Activated naive CD4-positive, alpha-beta T cell treated with anti-CD3 and anti-CD28 coated beads, Interleukin-2, amount 10 ng/mL, durations not matched to agents 7 days and 5 days (primary cell): ENCODE results near the gene SGCD.
"Not testable (repeated sequence)": the region's sequence is repeated elsewhere in the genome, so short reads cannot be mapped to it uniquely, and the experiment has no call there.

Experiments
- CTCF ChIA-PET: fragments of 350-600 bp; sonication (Branson Sonifier 250); formaldehyde crosslinking; loops from one replicate; lab custom pipeline; 2021; ENCODE audit warnings: antibody characterized with exemption; lab: Charles Lee
- DNase-seq: peaks from one replicate; pipeline ENCODE4 v3.0.0-alpha.2; 2020
- H3K27ac Mint-ChIP-seq: one replicate; pipeline ENCODE4 v1.8.0; 2021; ENCODE audit warnings: mild to moderate bottlenecking, moderate library complexity, mixed read lengths
- H3K27me3 Mint-ChIP-seq: one replicate; pipeline ENCODE4 v1.8.0; 2021; ENCODE audit warnings: mild to moderate bottlenecking, mixed read lengths
- H3K36me3 Mint-ChIP-seq: one replicate; pipeline ENCODE4 v1.8.0; 2021; ENCODE audit warnings: mixed read lengths
- H3K4me1 Mint-ChIP-seq: one replicate; pipeline ENCODE4 v1.8.0; 2021; ENCODE audit warnings: mixed read lengths
- H3K4me3 Mint-ChIP-seq: one replicate; pipeline ENCODE4 v1.8.0; 2021; ENCODE audit warnings: mild to moderate bottlenecking, moderate library complexity, mixed read lengths
- H3K9me3 Mint-ChIP-seq: one replicate; pipeline ENCODE4 v1.8.0; 2021; ENCODE audit warnings: mixed read lengths

SGCD gene

DNA sequence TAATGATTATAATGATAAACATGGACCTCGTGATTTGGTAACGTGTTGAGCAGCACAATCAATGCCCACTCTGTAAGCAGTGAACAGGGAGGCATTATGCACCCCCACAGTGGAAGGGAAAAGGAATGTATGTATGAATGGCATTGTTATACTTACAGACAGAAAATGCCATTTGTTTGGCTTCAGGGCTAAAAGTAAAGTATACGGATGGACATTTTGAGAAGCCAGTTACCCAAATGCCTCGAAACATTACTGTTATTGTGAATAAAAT is 262.9 kb downstream of the SGCD start:
- H3K27me3 Mint-ChIP-seq, result peaks cover 15% of the 10 kb centered on the region

DNA sequence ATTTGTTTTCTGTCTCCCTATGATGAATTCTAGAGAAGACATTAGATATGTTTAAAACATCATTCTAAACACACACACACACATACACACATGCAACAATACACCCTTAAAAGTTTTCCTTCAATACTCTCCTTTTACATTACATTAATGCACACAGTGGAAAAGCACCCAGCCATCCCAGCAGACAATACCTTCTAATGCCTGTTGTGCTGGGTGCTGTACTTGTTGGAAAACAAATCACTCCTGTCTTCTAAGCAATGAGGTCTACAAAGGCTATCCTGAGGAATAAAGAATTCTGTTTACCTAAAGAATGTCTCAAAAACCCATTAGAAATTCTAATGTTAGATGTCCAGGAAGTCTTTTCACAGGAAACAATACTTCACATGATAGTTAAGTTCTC is 264.0 kb downstream of the SGCD start:
- no peak overlapping the region for H3K27ac Mint-ChIP-seq
- no peaks in the 10 kb centered on the region for H3K36me3 Mint-ChIP-seq
- H3K27me3 Mint-ChIP-seq, result peaks cover 15% of the 10 kb centered on the region
- CTCF ChIA-PET, result no interaction called here
- no peak overlapping the region for H3K4me3 Mint-ChIP-seq
- H3K4me1 Mint-ChIP-seq, result no peaks in the 10 kb centered on the region
- H3K9me3 Mint-ChIP-seq, result no peaks in the 10 kb centered on the region
- no peak for DNase-seq

More for the DNA sequence above, 262.9 kb downstream of the SGCD start:
- CTCF ChIA-PET, result no interaction called here
- Mint-ChIP-seq H3K4me1 (no peaks in the 10 kb centered on the region), H3K9me3 (no peaks in the 10 kb centered on the region), H3K36me3 (no peaks in the 10 kb centered on the region), H3K4me3 (no peak overlapping the region), H3K27ac (no peak overlapping the region)
- no peak for DNase-seq

DNA sequence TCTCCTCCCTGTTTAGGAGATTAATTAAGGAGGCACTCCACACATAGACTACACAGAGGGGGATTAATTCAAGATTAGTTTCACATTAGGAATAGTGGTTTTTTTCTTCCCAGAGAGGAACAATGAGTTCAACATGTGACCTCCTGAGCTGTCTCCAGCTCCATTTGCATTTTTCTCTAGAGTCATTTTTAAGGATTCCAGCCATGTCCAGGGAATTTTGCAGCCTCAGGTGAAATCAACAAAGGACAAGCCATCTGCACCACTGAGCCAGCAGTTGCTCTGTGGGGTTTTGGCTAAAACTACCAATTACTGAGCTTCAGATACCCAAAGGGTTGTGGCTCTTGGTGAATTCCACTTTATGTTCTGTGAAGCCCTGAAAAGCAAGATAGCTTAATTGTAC is 264.7 kb downstream of the SGCD start:
- peaks cover 15% of the 10 kb centered on the region for H3K27me3 Mint-ChIP-seq
- no peak overlapping the region for H3K27ac Mint-ChIP-seq
- H3K36me3 Mint-ChIP-seq, result no peaks in the 10 kb centered on the region
- no peak overlapping the region for H3K4me3 Mint-ChIP-seq
- H3K9me3 Mint-ChIP-seq, result no peaks in the 10 kb centered on the region
- CTCF ChIA-PET, result no interaction called here
- no peak for DNase-seq
- no peaks in the 10 kb centered on the region for H3K4me1 Mint-ChIP-seq

DNA sequence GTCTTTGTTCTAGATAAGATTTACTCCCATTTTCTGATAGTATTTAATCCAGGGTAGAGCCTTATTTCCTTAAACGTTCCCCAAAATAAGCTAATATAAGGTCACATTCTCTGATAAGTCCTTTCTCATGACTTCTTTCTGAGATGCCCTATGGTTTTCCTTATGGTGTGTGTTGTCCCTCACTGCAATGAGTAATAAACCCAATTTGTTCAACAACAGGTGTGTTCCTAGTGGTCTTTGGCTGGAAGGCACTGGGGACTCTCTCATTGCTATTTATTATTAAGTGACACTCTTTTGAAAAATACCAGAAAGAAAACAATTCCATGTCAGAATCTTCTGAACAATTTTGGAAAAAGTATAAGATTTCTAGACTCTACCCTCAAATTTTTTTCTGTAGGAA is 266.6 kb downstream of the SGCD start:
- Mint-ChIP-seq H3K9me3 (no peaks in the 10 kb centered on the region), H3K27ac (no peak overlapping the region), H3K4me3 (no peak overlapping the region), H3K27me3 (peaks cover 7% of the 10 kb centered on the region), H3K4me1 (no peaks in the 10 kb centered on the region), H3K36me3 (no peaks in the 10 kb centered on the region)
- no peak for DNase-seq
- CTCF ChIA-PET, result no interaction called here

DNA sequence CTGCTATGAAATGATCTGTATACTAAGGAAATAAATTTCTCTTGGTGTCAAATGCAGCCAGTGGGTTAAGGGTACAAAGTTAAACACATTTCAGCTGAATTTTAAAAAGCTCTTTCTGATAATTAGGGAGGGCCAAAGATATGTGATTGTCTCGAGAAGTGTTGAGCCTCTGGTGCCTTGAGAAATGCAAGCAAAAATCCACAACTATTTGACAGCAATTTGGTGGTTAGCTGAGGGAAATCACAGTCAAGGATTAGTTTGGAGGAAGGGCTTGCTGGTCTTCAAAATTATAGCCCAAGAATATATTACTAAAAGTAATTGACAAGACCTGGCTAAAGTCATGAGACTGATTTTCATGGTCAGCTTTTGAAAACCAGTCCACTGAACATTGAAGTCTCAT is 267.4 kb downstream of the SGCD start:
- H3K4me3 Mint-ChIP-seq, result no peak overlapping the region
- no peaks in the 10 kb centered on the region for H3K9me3 Mint-ChIP-seq
- H3K27me3 Mint-ChIP-seq, result peaks cover 4% of the 10 kb centered on the region
- H3K4me1 Mint-ChIP-seq, result no peaks in the 10 kb centered on the region
- no peak for DNase-seq
- no peaks in the 10 kb centered on the region for H3K36me3 Mint-ChIP-seq
- no peak overlapping the region for H3K27ac Mint-ChIP-seq
- CTCF ChIA-PET, result interaction anchor here (0.6 kb wide), 1 partner anchor 12 kb away, joined by 3 read pairs; no protein-coding TSS in a partner anchor

DNA sequence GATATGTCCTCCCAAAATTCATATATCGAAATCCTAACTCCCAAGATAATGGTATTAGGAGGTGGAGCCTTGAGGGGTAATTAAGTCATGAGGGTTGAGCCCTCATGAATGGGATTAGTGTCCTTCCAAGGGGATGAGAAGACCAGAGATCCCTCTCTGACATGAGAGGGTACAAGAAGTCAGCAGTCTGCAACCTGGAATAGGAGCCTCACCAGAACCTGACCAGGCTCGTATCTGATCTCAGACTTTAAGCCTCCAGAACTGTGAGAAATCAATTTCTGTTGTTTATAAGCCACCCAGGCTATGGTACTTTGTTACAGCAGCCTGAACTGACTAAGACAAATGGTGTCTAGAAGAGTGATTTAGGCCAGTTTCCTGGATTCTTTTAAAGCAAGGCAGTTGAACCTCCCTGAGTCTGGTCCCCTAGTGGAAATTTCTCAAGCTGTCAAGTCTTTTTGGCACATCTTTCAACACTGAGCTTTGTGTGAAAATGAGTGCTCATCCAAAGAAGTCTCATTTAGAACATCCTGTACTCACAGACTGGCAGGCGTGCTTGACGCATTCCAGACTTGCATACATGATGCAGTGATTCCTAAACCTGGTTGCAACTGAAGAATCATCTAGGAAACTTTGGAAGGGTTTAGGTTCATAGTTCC is 268.3 kb downstream of the SGCD start:
- Mint-ChIP-seq H3K27ac (no peak overlapping the region), H3K27me3 (peaks cover 4% of the 10 kb centered on the region), H3K4me1 (no peaks in the 10 kb centered on the region), H3K4me3 (no peak overlapping the region), H3K9me3 (no peaks in the 10 kb centered on the region), H3K36me3 (no peaks in the 10 kb centered on the region)
- no peak for DNase-seq
- CTCF ChIA-PET, result no interaction called here

DNA sequence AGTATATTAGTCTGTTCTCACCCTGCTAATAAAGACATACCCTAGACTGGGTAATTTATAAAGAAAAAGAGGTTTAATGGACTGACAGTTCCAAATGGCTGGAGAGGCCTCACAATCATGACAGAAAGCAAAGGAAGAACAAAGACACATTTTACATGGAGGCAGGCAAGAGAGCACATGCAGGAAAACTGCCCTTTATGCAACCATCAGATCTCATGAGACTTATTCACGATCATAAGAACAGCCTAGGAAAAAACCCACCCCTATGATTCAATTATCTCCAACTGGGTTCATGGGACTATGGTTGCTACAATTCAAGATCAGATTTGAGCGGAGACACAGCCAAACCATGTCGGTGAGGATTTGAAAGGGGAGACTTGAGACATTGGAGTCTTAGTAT is 270.3 kb downstream of the SGCD start:
- Mint-ChIP-seq H3K27ac (no peak overlapping the region), H3K36me3 (no peaks in the 10 kb centered on the region), H3K9me3 (peaks cover under 1% of the 10 kb centered on the region), H3K27me3 (no peaks in the 10 kb centered on the region), H3K4me1 (no peaks in the 10 kb centered on the region), H3K4me3 (no peak overlapping the region)
- CTCF ChIA-PET, result no interaction called here
- DNase-seq, result no peak

DNA sequence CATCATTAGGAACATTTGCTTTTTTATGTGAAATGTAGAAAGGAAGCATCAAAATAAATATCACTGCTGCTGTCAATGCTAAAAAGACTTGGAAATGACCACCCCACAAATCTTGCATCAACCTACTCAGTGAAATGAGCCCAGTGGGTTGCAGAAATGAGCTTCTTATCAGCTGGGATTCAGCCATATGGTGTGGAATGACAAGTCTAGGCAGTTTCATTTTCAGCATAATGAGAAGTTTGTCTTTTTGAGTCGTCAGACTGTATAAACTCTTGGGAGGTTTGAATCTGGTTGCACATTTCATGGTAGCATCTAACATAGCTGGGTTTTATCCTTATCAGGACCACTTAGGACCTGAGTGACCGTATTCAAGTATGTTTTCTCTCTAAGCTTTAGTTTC is 272.0 kb downstream of the SGCD start:
- CTCF ChIA-PET, result no interaction called here
- no peak for DNase-seq
- no peaks in the 10 kb centered on the region for H3K4me1 Mint-ChIP-seq
- peaks cover 6% of the 10 kb centered on the region for H3K9me3 Mint-ChIP-seq
- no peaks in the 10 kb centered on the region for H3K36me3 Mint-ChIP-seq
- H3K4me3 Mint-ChIP-seq, result no peak overlapping the region
- H3K27ac Mint-ChIP-seq, result no peak overlapping the region
- H3K27me3 Mint-ChIP-seq, result no peaks in the 10 kb centered on the region

DNA sequence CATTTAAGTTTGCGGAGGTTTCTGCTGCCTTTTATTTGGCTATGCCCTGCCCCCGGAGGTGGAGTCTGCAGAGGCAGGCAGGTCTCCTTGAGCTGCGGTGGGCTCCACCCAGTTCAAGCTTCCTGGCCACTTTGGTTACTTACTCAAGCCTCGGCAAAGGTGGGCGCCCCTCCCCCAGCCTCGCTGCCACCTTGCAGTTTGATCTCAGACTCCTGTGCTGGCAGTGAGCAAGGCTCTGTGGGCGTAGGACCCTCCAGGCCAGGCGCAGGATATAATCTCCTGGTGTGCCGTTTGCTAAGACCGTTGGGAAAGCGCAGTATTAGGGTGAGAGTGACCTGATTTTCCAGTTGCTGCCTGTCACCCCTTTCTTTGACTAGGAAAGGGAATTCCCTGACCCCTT is 283.6 kb downstream of the SGCD start:
- H3K27ac Mint-ChIP-seq, CTCF ChIA-PET, H3K4me1 Mint-ChIP-seq, H3K4me3 Mint-ChIP-seq, H3K27me3 Mint-ChIP-seq, H3K36me3 Mint-ChIP-seq, DNase-seq: not testable (repeated sequence)
- H3K9me3 Mint-ChIP-seq, result peaks cover 16% of the 10 kb centered on the region

DNA sequence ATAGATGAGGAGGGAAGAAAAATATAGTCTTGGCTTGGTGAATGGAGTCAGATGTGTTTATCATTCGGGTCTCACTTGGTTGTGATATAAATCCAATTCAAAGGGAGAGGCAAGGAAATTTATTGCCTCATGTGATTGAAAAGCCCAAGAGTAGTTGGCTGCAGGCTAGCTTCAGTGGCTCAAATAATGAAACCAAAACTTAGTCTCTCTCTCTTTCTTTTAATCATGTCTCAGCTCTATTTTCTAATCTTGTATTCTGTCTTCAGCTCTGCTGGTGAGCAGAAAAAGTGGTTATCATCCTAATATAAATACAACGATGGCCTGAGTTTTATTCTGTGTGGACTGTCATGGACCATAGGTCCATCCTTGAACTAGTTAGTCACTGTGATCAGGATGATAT is 288.9 kb downstream of the SGCD start:
- no peak overlapping the region for H3K27ac Mint-ChIP-seq
- no peaks in the 10 kb centered on the region for H3K4me1 Mint-ChIP-seq
- H3K27me3 Mint-ChIP-seq, result no peaks in the 10 kb centered on the region
- CTCF ChIA-PET, result interaction anchor here (0.6 kb wide), 1 partner anchor 66 kb away, joined by 3 read pairs; no protein-coding TSS in a partner anchor
- no peak overlapping the region for H3K4me3 Mint-ChIP-seq
- H3K9me3 Mint-ChIP-seq, result peaks cover 15% of the 10 kb centered on the region
- no peaks in the 10 kb centered on the region for H3K36me3 Mint-ChIP-seq
- no peak for DNase-seq

DNA sequence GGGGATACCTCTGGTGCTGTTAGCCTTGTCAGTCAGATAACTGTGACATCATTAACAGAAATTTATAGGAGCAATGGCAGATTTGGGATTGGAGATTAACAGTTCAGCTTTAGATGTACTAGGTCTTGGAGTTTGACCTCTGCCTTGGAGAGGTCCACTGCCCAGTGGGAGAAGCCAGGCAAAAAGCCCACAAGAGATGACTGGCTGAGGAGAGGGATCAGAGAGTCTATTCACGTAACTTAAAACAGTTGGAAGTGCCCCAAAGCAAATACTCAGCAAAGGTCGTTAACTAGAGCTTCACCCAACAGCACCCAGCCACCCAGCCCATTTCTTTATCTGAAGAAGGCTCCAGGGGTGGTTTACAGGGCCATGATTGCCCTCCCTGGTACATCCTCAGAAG is 290.5 kb downstream of the SGCD start:
- H3K4me1 Mint-ChIP-seq, result no peaks in the 10 kb centered on the region
- no peak for DNase-seq
- H3K4me3 Mint-ChIP-seq, result no peak overlapping the region
- H3K36me3 Mint-ChIP-seq, result no peaks in the 10 kb centered on the region
- H3K27ac Mint-ChIP-seq, result no peak overlapping the region
- H3K9me3 Mint-ChIP-seq, result peaks cover 1% of the 10 kb centered on the region
- CTCF ChIA-PET, result no interaction called here
- H3K27me3 Mint-ChIP-seq, result no peaks in the 10 kb centered on the region

DNA sequence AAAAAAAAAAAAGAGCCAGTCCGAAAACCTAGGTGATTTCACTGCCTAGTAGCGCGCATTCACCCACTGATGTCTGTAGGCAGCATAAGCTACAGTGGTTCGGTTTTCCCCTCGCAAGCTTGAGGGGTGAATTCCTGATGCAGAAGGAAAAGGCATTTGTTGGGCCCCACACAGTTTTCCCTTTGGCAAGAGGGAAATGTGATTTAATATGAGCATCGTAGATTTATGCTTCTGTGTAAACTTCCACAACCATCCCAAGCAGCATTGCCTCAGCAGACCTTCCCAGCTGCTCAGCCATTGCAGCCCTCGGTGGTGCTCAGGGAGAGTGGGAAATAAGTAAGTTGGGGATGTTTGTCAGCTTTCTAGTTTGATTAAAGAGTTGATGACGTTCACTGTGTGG is 291.6 kb downstream of the SGCD start:
- CTCF ChIA-PET, result no interaction called here
- Mint-ChIP-seq H3K4me3 (no peak overlapping the region), H3K27ac (no peak overlapping the region), H3K27me3 (no peaks in the 10 kb centered on the region), H3K36me3 (no peaks in the 10 kb centered on the region), H3K9me3 (no peaks in the 10 kb centered on the region), H3K4me1 (no peaks in the 10 kb centered on the region)
- no peak for DNase-seq

DNA sequence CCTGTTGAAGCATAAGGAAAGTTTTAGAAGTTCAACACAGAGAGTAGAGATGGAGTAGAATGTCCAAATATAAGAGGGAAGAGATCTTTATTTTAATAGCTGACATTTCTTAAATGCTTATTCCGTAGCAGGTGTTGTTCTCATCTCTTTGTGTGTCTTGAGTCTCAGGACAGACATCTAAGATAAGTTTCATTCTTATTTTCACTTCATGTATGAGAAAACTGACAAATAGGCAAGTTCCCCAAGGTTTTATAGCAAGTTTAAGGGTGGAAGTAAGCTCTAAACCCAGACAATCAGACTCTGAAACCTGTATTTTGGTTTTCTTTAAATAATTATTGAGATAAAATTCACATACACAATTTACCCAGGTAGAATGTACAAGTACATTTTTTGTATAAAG is 294.8 kb downstream of the SGCD start:
- Mint-ChIP-seq H3K27me3 (no peaks in the 10 kb centered on the region), H3K4me1 (no peaks in the 10 kb centered on the region), H3K36me3 (no peaks in the 10 kb centered on the region), H3K4me3 (no peak overlapping the region), H3K9me3 (no peaks in the 10 kb centered on the region), H3K27ac (no peak overlapping the region)
- no peak for DNase-seq
- CTCF ChIA-PET, result no interaction called here

DNA sequence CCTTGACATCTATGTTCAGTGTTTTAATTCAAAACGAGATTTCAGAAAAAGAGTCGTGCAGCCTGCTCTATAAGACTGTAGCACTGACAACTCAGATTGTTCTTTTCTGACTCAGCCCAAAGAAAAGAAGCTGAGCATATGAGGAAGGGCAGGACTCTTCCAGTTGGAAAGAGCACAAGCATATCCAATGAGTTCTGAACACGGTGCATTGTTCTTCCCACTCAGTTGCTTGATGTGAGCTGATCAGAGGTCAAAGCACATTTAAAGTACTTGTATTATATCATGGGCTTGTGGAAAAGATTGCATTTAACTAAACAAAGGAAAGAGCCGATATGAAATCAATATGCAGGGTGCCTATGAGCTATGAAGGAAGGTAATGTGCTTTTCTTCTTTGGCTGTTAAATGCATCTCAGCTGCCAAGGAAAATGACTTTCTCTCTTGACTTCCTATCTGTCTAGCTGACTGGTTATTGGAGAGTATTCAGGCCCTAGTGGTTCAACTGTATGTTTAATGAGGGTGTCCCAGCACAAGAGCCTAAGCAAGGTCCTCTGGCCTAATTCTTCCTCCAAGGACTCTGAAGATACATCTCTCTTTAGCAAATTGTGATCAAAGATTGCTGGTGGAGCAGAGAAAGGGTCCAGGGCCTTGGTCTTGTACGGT is 296.5 kb downstream of the SGCD start:
- H3K9me3 Mint-ChIP-seq, result no peaks in the 10 kb centered on the region
- H3K27ac Mint-ChIP-seq, result no peak overlapping the region
- no peak for DNase-seq
- no peaks in the 10 kb centered on the region for H3K36me3 Mint-ChIP-seq
- peaks cover 2% of the 10 kb centered on the region for H3K4me1 Mint-ChIP-seq
- no peaks in the 10 kb centered on the region for H3K27me3 Mint-ChIP-seq
- H3K4me3 Mint-ChIP-seq, result no peak overlapping the region
- CTCF ChIA-PET, result interaction anchor here (1.0 kb wide), 1 partner anchor 509 kb away, joined by 3 read pairs; no protein-coding TSS in a partner anchor

DNA sequence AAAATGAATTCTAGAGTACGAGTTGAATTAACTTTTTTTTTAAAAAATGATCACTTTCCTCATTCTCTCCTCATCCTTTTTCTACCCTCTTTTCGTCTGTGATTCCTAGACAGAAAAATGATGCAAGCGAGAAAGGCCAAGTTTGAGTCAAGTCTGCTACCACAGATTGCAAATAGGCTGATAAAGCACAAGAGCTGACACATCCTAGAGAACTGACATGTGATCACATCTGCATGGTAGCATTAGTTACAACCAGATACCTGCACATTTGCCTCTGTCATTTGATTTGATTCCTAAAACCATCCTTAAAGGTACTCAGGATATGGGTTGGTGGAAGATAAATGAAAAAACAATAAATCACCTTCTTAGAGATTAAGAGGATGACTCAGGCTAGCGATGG is 297.7 kb downstream of the SGCD start:
- H3K4me3 Mint-ChIP-seq, result no peak overlapping the region
- H3K36me3 Mint-ChIP-seq, result no peaks in the 10 kb centered on the region
- no peaks in the 10 kb centered on the region for H3K9me3 Mint-ChIP-seq
- CTCF ChIA-PET, result no interaction called here
- no peaks in the 10 kb centered on the region for H3K27me3 Mint-ChIP-seq
- DNase-seq, result no peak
- no peak overlapping the region for H3K27ac Mint-ChIP-seq
- peaks cover 2% of the 10 kb centered on the region for H3K4me1 Mint-ChIP-seq
